Gastroesophageal sphincter (tissue), 3 donors: Measurements from ENCODE around the gene PHC2.

Experiments
- CTCF ChIP-seq, 4 experiments: fragments of 200-600 bp in 2 of 4; fragments of 450-650 bp in 2 of 4; sonication (generic) in 1 of 4; IDR thresholded peaks; one replicate each; pipeline ENCODE4 v1.5.1; 2017 to 2019; ENCODE audit warnings: antibody characterized with exemption in 4 of 4, mild to moderate bottlenecking in 2 of 4, moderate library complexity in 2 of 4
- EP300 ChIP-seq: sonication (generic); formaldehyde crosslinking; IDR thresholded peaks from one replicate; pipeline ENCODE4 v1.6.1; 2017; ENCODE audit warnings: antibody characterized with exemption, mild to moderate bottlenecking
- POLR2A ChIP-seq, 2 donors: fragments of 450-650 bp; IDR thresholded peaks; one replicate each; pipeline ENCODE4 v1.6.1; 2017; ENCODE audit warnings: antibody characterized with exemption in 2 of 2, mild to moderate bottlenecking in 2 of 2, moderate library complexity in 1 of 2
- POLR2AphosphoS5 ChIP-seq: sonication (generic); formaldehyde crosslinking; IDR thresholded peaks from one replicate; pipeline ENCODE4 v1.6.1; 2017; ENCODE audit warnings: antibody characterized with exemption

- TF ChIP-seq CTCF (IDR thresholded peaks at IDR 0.05) (no peak), POLR2A (IDR thresholded peaks at IDR 0.05) (no peak), EP300 (no peak), POLR2AphosphoS5 (no peak)
Measured at GRCh38 chr1:33464552-33464951, 33.7 kb upstream of the PHC2 start.
